Coronary artery (tissue), 2 donors: ENCODE measurements around the gene CADM1.

Source experiments
- DNase-seq: peaks from one replicate; pipeline ENCODE4 v3.0.0-alpha.2; 2017; ENCODE audit warnings: low spot score
- H3K27ac ChIP-seq, 2 donors: fragments of 200-600 bp; sonication (generic); one replicate each; pipeline ENCODE4 v1.5.1; 2016 to 2019
- H3K4me3 ChIP-seq: fragments of 200-600 bp; sonication (generic); 2 replicates; pipeline ENCODE4 v1.5.1; 2016; ENCODE audit warnings: mild to moderate bottlenecking, moderate library complexity
- TF ChIP-seq, protein P1 (sequence below): fragments of 200-600 bp; sonication (generic); IDR thresholded peaks from one replicate; pipeline ENCODE4 v1.5.1; 2019; ENCODE audit warnings: antibody characterized with exemption

CADM1 gene

DNA sequence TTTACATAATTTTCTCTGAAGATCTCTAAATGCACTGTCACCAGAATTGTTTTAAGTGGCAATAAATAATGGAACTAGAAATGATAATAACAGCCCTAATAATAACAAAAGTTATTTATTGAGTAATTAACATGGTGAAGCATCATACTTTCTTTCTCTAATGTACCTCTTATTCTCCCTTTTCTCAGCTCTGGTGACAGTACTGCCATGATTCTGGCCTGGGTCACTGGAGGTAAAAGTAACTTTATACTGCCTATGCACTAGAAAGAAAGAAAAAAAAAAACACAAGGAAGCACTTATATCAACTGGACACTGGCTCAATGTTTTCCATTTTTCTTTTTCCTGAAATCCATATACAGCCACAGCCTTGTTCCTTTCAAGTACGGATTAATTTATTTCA lies 43.7 kb downstream of the CADM1 start:
- Histone ChIP-seq H3K27ac (no peak overlapping the region), H3K4me3 (no peak overlapping the region)
- TF ChIP-seq, protein P1, sequence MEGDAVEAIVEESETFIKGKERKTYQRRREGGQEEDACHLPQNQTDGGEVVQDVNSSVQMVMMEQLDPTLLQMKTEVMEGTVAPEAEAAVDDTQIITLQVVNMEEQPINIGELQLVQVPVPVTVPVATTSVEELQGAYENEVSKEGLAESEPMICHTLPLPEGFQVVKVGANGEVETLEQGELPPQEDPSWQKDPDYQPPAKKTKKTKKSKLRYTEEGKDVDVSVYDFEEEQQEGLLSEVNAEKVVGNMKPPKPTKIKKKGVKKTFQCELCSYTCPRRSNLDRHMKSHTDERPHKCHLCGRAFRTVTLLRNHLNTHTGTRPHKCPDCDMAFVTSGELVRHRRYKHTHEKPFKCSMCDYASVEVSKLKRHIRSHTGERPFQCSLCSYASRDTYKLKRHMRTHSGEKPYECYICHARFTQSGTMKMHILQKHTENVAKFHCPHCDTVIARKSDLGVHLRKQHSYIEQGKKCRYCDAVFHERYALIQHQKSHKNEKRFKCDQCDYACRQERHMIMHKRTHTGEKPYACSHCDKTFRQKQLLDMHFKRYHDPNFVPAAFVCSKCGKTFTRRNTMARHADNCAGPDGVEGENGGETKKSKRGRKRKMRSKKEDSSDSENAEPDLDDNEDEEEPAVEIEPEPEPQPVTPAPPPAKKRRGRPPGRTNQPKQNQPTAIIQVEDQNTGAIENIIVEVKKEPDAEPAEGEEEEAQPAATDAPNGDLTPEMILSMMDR = no peak
- no peak for DNase-seq

DNA sequence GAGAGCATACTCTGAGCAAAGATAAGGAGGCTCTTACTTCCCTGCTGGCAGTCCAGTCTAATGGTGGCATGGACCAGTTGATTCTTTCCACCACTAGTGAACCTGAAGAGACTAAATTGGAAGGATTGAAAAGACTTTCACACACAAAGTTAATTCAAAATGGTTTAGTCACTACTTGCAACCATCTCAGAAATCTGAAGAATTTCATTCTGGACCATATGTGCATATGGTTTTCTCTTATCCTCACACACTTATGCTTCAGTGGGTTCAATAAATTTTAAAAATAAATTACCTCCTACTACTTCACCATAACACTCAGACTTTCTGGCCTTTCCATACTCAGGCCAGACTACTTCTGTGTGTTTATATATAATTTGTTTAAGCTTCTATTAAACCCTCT lies 44.7 kb downstream of the CADM1 start:
- H3K4me3 ChIP-seq = no peak overlapping the region
- H3K27ac ChIP-seq = no peak overlapping the region
- TF ChIP-seq, protein P1 = no peak
- no peak for DNase-seq

DNA sequence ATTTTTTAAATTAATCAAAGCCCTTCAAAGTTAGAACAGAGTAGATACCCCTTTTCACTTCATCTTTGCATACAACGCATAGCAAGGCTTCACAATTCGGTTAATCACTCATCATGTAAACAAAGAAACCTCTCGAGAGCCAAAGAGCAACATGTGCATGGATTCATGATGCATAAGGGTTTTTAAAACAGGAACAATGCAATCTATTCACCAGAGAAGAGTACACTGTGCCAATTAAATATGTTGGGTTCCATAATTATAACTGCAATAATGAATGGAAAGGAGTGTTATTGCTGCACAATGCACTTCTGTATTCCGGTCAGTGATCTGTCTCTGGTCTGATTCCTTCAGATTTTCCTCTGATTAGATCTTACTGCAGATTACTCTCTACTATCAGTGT lies 45.3 kb downstream of the CADM1 start:
- TF ChIP-seq, protein P1 = no peak
- H3K4me3 ChIP-seq = no peak overlapping the region

DNA sequence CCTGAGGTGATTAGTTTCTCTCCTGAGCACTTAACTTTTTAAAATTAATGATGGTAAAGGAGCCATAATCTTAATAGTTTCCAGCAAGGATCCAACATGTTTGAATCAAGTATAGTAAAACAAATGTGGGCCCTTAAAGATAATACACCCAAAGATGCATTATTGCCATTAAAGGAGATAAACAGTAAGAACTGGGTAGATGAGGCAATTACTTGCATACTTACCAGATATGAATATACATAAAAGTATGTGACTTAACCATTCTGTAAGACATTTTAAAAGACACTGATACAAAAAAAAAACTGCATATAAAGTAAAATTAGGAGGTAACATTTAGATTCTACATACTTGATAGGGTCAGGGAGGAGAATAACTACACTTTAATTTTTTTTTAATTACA lies 48.2 kb downstream of the CADM1 start:
- H3K4me3 ChIP-seq = no peak overlapping the region
- no peak for DNase-seq
- TF ChIP-seq, protein P1 = no peak
- H3K27ac ChIP-seq = no peak overlapping the region

More for the DNA sequence above, 45.3 kb downstream of the CADM1 start:
- DNase-seq = no peak
- no peak overlapping the region for H3K27ac ChIP-seq

DNA sequence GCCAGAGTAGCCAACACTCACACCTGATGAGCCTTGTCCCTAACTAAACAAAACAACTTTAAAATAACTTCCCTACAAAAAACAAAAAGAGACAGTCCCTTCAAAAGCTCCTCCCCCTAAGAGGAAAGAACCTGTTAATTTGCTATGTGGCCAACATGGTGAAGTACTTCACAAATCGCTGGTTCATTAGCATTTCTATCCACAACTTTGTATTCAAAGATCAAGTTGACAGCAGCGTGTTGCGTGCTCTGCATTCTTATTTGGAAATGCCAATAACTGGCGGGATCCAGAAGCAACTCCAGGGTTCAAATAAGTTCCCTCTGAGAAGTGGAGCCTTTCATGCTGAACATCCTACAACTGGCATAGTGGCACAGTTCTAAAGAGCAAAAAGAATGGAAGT lies 48.6 kb downstream of the CADM1 start:
- TF ChIP-seq, protein P1 = no peak
- Histone ChIP-seq H3K27ac (no peak overlapping the region), H3K4me3 (no peak overlapping the region)
- DNase-seq = no peak

DNA sequence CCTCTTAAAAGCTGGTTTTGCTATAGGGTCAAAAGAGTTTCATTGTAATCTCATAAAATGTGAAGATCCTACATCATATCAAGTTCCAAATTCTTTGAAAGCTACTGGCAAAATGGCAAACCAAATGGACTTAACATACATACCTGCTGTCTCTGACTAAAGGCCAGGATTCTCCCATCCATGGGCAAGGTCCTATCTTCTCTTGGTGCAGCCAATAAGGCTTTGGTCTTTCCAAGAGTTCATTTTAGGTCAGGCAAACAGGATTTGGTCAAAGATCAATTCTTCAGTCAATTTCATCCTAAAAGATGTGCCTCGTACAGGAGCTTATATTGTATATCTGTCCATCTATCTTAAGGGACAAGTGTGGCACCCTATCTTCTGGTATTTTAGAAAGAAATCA lies 49.7 kb downstream of the CADM1 start:
- no peak for DNase-seq
- no peak overlapping the region for H3K27ac ChIP-seq
- TF ChIP-seq, protein P1 = no peak
- H3K4me3 ChIP-seq = no peak overlapping the region

DNA sequence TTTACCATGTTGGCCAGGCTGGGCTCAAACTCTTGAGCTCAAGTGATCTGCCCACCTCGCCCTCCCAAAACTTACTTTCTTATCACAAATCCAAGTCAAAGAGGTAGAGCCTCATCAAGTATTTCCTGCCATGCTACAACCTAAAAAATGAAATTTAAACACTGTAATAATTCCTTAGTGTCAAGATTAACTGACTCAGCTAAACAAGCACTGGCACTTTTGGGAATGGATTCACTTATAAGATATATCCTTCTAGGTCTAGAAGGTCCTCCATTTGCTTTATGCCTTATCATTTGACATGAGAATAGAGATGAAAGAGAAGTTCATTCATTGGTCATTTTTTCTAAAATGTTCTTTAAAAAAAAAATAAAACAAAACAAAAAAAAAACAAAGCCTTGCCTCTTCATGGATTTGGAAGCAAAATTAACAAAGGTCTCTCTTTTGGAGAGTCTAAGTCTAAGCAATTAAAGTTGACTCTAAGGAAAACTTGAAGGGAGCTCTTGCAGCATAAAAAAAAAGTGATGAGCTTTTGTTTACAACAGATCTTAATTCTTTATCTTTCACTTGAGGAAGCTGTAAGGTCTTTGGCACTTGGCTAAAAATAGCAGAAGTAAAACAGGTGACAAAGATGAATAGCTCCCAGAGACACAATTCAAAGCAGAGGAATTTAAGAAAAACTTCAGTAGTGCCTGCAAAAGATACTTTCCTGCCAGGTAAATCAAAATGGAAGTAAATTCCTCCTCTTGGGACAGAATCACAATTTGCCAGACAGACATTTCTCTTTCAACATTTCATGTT lies 50.3 kb downstream of the CADM1 start:
- Histone ChIP-seq H3K27ac (no peak overlapping the region), H3K4me3 (no peak overlapping the region)
- no peak for DNase-seq
- TF ChIP-seq, protein P1 = no peak
